ENCODE measurements around the gene ZFAND3. TPM values are rescaled to one million over a fixed set of nuclear protein-coding genes. Genes with fewer than 3 reads are reported as not detected.

Gene ZFAND3
- total and polyA plus RNA-seq, 9 donors: 16.6 to 220 (median 51.9) TPM

GRCh38 chr6:37845026-37845911 lies 25.7 kb downstream of the ZFAND3 start:
- H3K27me3 ChIP-seq: no peaks in the 10 kb centered on the region
- no peak overlapping the region for H3K27ac ChIP-seq
- 64 to 83% (median 76%) methylated on average over 6 of the region's 6 CpGs for WGBS, 3 donors
- no peak for DNase-seq
- H3K4me3 ChIP-seq: no peak overlapping the region
- no peak for TF ChIP-seq EP300 (IDR thresholded peaks at IDR 0.05)
- intact Hi-C loops (cut with DNase I): no loop called here
- H3K4me1 ChIP-seq (ENCODE audit: insufficient read depth): peaks cover 9% of the 10 kb centered on the region
- H3K36me3 ChIP-seq: no peaks in the 10 kb centered on the region
- no peaks in the 10 kb centered on the region for H3K9me3 ChIP-seq

- no peak overlapping the region for H3K4me3 ChIP-seq
- H3K9me3 ChIP-seq: no peaks in the 10 kb centered on the region
- H3K4me1 ChIP-seq (ENCODE audit: insufficient read depth): peaks cover 11% of the 10 kb centered on the region
- H3K27ac ChIP-seq: no peak overlapping the region
- DNase-seq: no peak
- H3K36me3 ChIP-seq: no peaks in the 10 kb centered on the region
- intact Hi-C loops (cut with DNase I): no loop called here
- TF ChIP-seq POLR2A (IDR thresholded peaks at IDR 0.05) (no peak), CTCF (IDR thresholded peaks at IDR 0.05) (no peak), EP300 (IDR thresholded peaks at IDR 0.05) (no peak)
- H3K27me3 ChIP-seq: no peaks in the 10 kb centered on the region
These were observed 26.4 kb downstream of the ZFAND3 start for GRCh38 chr6:37845930-37846329.

GRCh38 chr6:37847704-37848103 lies 28.2 kb downstream of the ZFAND3 start:
- Histone ChIP-seq H3K4me3 (no peak overlapping the region), H3K27ac (no peak overlapping the region), H3K27me3 (no peaks in the 10 kb centered on the region), H3K36me3 (no peaks in the 10 kb centered on the region), H3K4me1 (ENCODE audit: insufficient read depth) (peaks cover 10% of the 10 kb centered on the region), H3K9me3 (no peaks in the 10 kb centered on the region)
- intact Hi-C loops (cut with DNase I): no loop called here
- WGBS, 3 donors: 94 to 96% (median 95%) methylated on average over 3 of the region's 3 CpGs
- TF ChIP-seq CTCF (IDR thresholded peaks at IDR 0.05) (no peak), EP300 (IDR thresholded peaks at IDR 0.05) (no peak), POLR2A (IDR thresholded peaks at IDR 0.05) (no peak)
- no peak for DNase-seq

- Histone ChIP-seq H3K4me3 (no peak overlapping the region), H3K27me3 (no peaks in the 10 kb centered on the region), H3K4me1 (ENCODE audit: insufficient read depth) (peaks cover 10% of the 10 kb centered on the region), H3K36me3 (no peaks in the 10 kb centered on the region), H3K27ac (no peak overlapping the region), H3K9me3 (no peaks in the 10 kb centered on the region)
- TF ChIP-seq POLR2A (IDR thresholded peaks at IDR 0.05) (no peak), CTCF (IDR thresholded peaks at IDR 0.05) (no peak), EP300 (IDR thresholded peaks at IDR 0.05) (no peak)
- intact Hi-C loops (cut with DNase I): no loop called here
- 83 to 92% (median 87%) methylated on average over 4 of the region's 4 CpGs for WGBS, 3 donors
- DNase-seq: no peak
These were observed 28.8 kb downstream of the ZFAND3 start for GRCh38 chr6:37848371-37848770.

- Histone ChIP-seq H3K27me3 (no peaks in the 10 kb centered on the region), H3K9me3 (no peaks in the 10 kb centered on the region), H3K27ac (no peak overlapping the region), H3K4me1 (ENCODE audit: insufficient read depth) (peaks cover 5% of the 10 kb centered on the region), H3K4me3 (no peak overlapping the region), H3K36me3 (no peaks in the 10 kb centered on the region)
- no peak for TF ChIP-seq EP300 (IDR thresholded peaks at IDR 0.05)
- no peak for TF ChIP-seq POLR2A (IDR thresholded peaks at IDR 0.05)
- TF ChIP-seq CTCF (IDR thresholded peaks at IDR 0.05): no peak
- DNase-seq: no peak
- intact Hi-C loops (cut with DNase I): no loop called here
- 92 to 95% (median 92%) methylated on average over 4 of the region's 4 CpGs for WGBS, 3 donors
These were observed 30.7 kb downstream of the ZFAND3 start for GRCh38 chr6:37850260-37850659.
